HepG2 (cell line): ENCODE results near the gene SFMBT1. TPM values are rescaled to one million over a fixed set of nuclear protein-coding genes. Genes with fewer than 3 reads are reported as not detected.

Experiments
- ATAC-seq: fragments of 200-7000 bp; cut with Tn5 transposase; 3 replicates; pipeline ENCODE4 v1.9.1; 2020; ENCODE audit warnings: mild to moderate bottlenecking, moderate library complexity
- BruUV-seq: library from RNA; stranded (reverse); fragments of 400-500 nt; replicated peaks from 2 replicates; lab custom pipeline; 2021; lab: Mats Ljungman, UMichigan
- CTCF ChIA-PET: fragments of 300-600 bp; formaldehyde crosslinking; extraction: SDS; loops from one replicate; lab custom pipeline; 2021; ENCODE audit warnings: low total read pairs, inconsistent platforms, low intra/inter-chr PET ratio; lab: Yijun Ruan, JAX
- POLR2A ChIA-PET: fragments of 350-600 bp; sonication (Branson Sonifier 250); formaldehyde crosslinking; loops from one replicate; lab custom pipeline; 2020; ENCODE audit warnings: antibody characterized with exemption, inconsistent platforms; lab: Yijun Ruan, JAX
- DNase-seq: peaks from one replicate; pipeline ENCODE4 v3.0.0-alpha.2; 2015; ENCODE audit warnings: low spot score
- FAIRE-seq: peaks from 3 replicates; lab custom pipeline; 2011; peaks lifted over from hg19 to GRCh38; lab: Jason Lieb, UNC
- H2AFZ ChIP-seq: one replicate; pipeline ENCODE4 v1.6.1; 2011; ENCODE audit warnings: low read length, inconsistent platforms
- H3K27ac ChIP-seq: fragments of 300-600 bp; 3 replicates; pipeline ENCODE4 v1.8.0; 2011; ENCODE audit warnings: mixed run types, mild to moderate bottlenecking, mixed read lengths, low read length, inconsistent platforms; ENCODE audit not compliant: insufficient read depth; ENCODE audit errors: extremely low read length
- H3K27me3 ChIP-seq, 2 experiments: fragments of 200-600 bp in 1 of 2; 2 replicates in 1 of 2; 3 replicates in 1 of 2; pipeline versions ENCODE4 v1.6.0 to v1.8.0; 2011; ENCODE audit warnings: low read length in 2 of 2, mild to moderate bottlenecking in 2 of 2, moderate library complexity in 2 of 2, inconsistent platforms in 1 of 2; ENCODE audit not compliant: insufficient read depth in 2 of 2, control insufficient read depth in 1 of 2
- H3K36me3 ChIP-seq, 2 experiments: fragments of 200-600 bp in 1 of 2; replicated peaks in 1 of 2; 2 replicates in 1 of 2; 3 replicates in 1 of 2; pipeline versions ENCODE4 v1.5.1 to v1.8.0; 2011; ENCODE audit warnings: low read length in 2 of 2, inconsistent platforms in 1 of 2; ENCODE audit not compliant: insufficient read depth in 2 of 2, control insufficient read depth in 1 of 2
- H3K4me1 ChIP-seq: 2 replicates; pipeline ENCODE4 v1.5.1; 2012; ENCODE audit warnings: low read length, inconsistent platforms; ENCODE audit not compliant: insufficient read depth
- H3K4me2 ChIP-seq: 2 replicates; pipeline ENCODE4 v1.6.0; 2011; ENCODE audit warnings: low read depth, low read length, inconsistent platforms
- H3K4me3 ChIP-seq, 3 experiments: fragments of 200-600 bp in 1 of 3; sonication (generic), shearing (Covaris generic) in 1 of 3; replicated peaks in 1 of 3; 2 replicates each; pipeline ENCODE4 v1.5.1; 2011 to 2016; ENCODE audit warnings: low read length in 3 of 3, inconsistent platforms in 2 of 3, low read depth in 2 of 3, mild to moderate bottlenecking in 2 of 3, control low read depth in 1 of 3, mixed read lengths in 1 of 3; ENCODE audit not compliant: insufficient read depth in 1 of 3
- H3K79me2 ChIP-seq: one replicate; pipeline ENCODE4 v1.6.1; 2011; ENCODE audit warnings: low read length, inconsistent platforms; ENCODE audit not compliant: insufficient read depth
- H3K9ac ChIP-seq: 2 replicates; pipeline ENCODE4 v1.6.0; 2011; ENCODE audit warnings: mild to moderate bottlenecking, low read depth, low read length, inconsistent platforms; ENCODE audit not compliant: insufficient read depth
- H3K9me3 ChIP-seq: 2 replicates; pipeline ENCODE4 v1.5.1; 2012; ENCODE audit warnings: mild to moderate bottlenecking, low read length
- H4K20me1 ChIP-seq: 2 replicates; pipeline ENCODE4 v1.6.0; 2011; ENCODE audit warnings: inconsistent platforms, mild to moderate bottlenecking, low read length, moderate library complexity; ENCODE audit not compliant: insufficient read depth
- AGO1 ChIP-seq: fragments of 200-400 bp; formaldehyde crosslinking; IDR thresholded peaks from 2 replicates; pipeline ENCODE4 v1.6.1; 2017; ENCODE audit warnings: mild to moderate bottlenecking, low read depth, low read length, moderate library complexity; ENCODE audit not compliant: poor library complexity, severe bottlenecking
- AKAP8 ChIP-seq: sonication (generic); formaldehyde crosslinking; IDR thresholded peaks from 2 replicates; pipeline ENCODE4 v1.5.1; 2020; ENCODE audit warnings: mild to moderate bottlenecking, missing genetic modification reagents
- ATAD3A ChIP-seq: sonication (generic); formaldehyde crosslinking; IDR thresholded peaks from 2 replicates; pipeline ENCODE4 v1.4.0; 2020; ENCODE audit warnings: missing genetic modification reagents
- CBFB ChIP-seq: sonication (generic); formaldehyde crosslinking; IDR thresholded peaks from 2 replicates; pipeline ENCODE4 v1.4.0; 2020; ENCODE audit warnings: missing genetic modification reagents
- EP300 ChIP-seq, 3 experiments: sonication (generic) in 1 of 3; formaldehyde crosslinking in 1 of 3; IDR thresholded peaks; 2 replicates each; pipeline versions ENCODE4 v1.5.1 to v1.6.1; 2011 to 2020; ENCODE audit warnings: low read depth in 2 of 3, low read length in 2 of 3, borderline replicate concordance in 1 of 3, improper control_type of control experiment in 1 of 3, mild to moderate bottlenecking in 1 of 3, missing genetic modification reagents in 1 of 3, moderate library complexity in 1 of 3
- HDAC2 ChIP-seq: sonication (generic); formaldehyde crosslinking; IDR thresholded peaks from 2 replicates; pipeline ENCODE4 v1.4.0; 2020; ENCODE audit warnings: missing genetic modification reagents
- HOXA7 ChIP-seq: sonication (generic); formaldehyde crosslinking; IDR thresholded peaks from 2 replicates; pipeline ENCODE4 v1.8.1; 2022; ENCODE audit warnings: mild to moderate bottlenecking, missing genetic modification reagents, moderate library complexity
- ISL2 ChIP-seq: sonication (generic); formaldehyde crosslinking; IDR thresholded peaks from 2 replicates; pipeline ENCODE4 v1.5.0; 2020; ENCODE audit warnings: missing genetic modification reagents
- MYNN ChIP-seq: sonication (generic); formaldehyde crosslinking; IDR thresholded peaks from 2 replicates; pipeline ENCODE4 v1.4.0; 2020; ENCODE audit warnings: mild to moderate bottlenecking, low read depth, missing genetic modification reagents
- NR2F2 ChIP-seq: IDR thresholded peaks from 2 replicates; pipeline ENCODE4 v1.6.1; 2012; ENCODE audit warnings: low read depth, inconsistent platforms, borderline replicate concordance
- PHF5A ChIP-seq: IDR thresholded peaks from one replicate; pipeline ENCODE4 v1.6.1; 2018; ENCODE audit warnings: low read depth, missing genetic modification reagents; ENCODE audit not compliant: unreplicated experiment
- ZNF451 ChIP-seq: sonication (generic); formaldehyde crosslinking; IDR thresholded peaks from 2 replicates; pipeline ENCODE4 v1.5.0; 2020; ENCODE audit warnings: mild to moderate bottlenecking, missing genetic modification reagents
- ZNF572 ChIP-seq: sonication (generic); formaldehyde crosslinking; IDR thresholded peaks from 2 replicates; pipeline ENCODE4 v1.5.1; 2020; ENCODE audit warnings: mild to moderate bottlenecking, missing genetic modification reagents
- WGBS: methylation state at CpG from one replicate; pipeline ENCODE4 v1.1.6; 2017; ENCODE audit warnings: low lambda C conversion rate; 5-methylcytosine and 5-hydroxymethylcytosine counted together
- in situ Hi-C: cut with HindIII; loops from 2 replicates; pipeline ENCODE4 v1.10.0; 2017; ENCODE audit warnings: low pct_unique_long_range_greater_than_20kb; ENCODE audit not compliant: extremely low pct_ligation_motif_present
- intact Hi-C: fragments of 100-400 bp; cut with micrococcal nuclease; formaldehyde crosslinking; loops from one replicate; pipeline ENCODE4 v1.10.0; 2022; ENCODE audit not compliant: unreplicated experiment
- polyA plus RNA-seq, 8 experiments: library from polyadenylated mRNA; depleted of rRNA in 3 of 8; stranded (reverse) in 7 of 8; unstranded in 1 of 8; fragments of >200 nt; fragmentation: Illumina TruSeq in 4 of 8; extraction: Trizol in 4 of 8; gene quantifications; 2 replicates each; pipeline versions ENCODE4 v1.2.1 to v1.2.3, GENCODE V29; 2011 to 2016; ENCODE audit warnings: low read depth in 4 of 8, missing spikeins in 1 of 8, mixed read lengths in 1 of 8; ENCODE audit not compliant: insufficient read depth in 1 of 8
- total RNA-seq, 5 experiments: library from RNA; depleted of rRNA; stranded (reverse); fragments of >200 nt; fragmentation: Illumina TruSeq; extraction: Trizol; gene quantifications; 2 replicates each; pipeline ENCODE4 v1.2.3, GENCODE V29; 2016; ENCODE audit warnings: low read depth in 1 of 5
- TF ChIP-seq, protein P1 (sequence below): sonication (generic); formaldehyde crosslinking; IDR thresholded peaks from 2 replicates; pipeline ENCODE4 v1.4.0; 2020; ENCODE audit warnings: mild to moderate bottlenecking, missing genetic modification reagents
- TF ChIP-seq, protein P2 (sequence below): IDR thresholded peaks from 2 replicates; pipeline ENCODE4 v1.6.1; 2016; ENCODE audit warnings: missing biosample characterization, missing genetic modification reagents, low read depth
- TF ChIP-seq, protein P3 (sequence below): sonication (generic); formaldehyde crosslinking; IDR thresholded peaks from 2 replicates; pipeline ENCODE4 v1.9.0; 2021; ENCODE audit warnings: missing genetic modification reagents, borderline replicate concordance
- TF ChIP-seq, protein P4 (sequence below): sonication (generic); formaldehyde crosslinking; IDR thresholded peaks from 2 replicates; pipeline ENCODE4 v1.4.0; 2020; ENCODE audit warnings: missing genetic modification reagents; ENCODE audit errors: not compliant biosample characterization

The SFMBT1 gene
- total and polyA plus RNA-seq, 2 of the 13 experiments (the other 11 are each of a cell fraction or from before 2014, with no cell fraction given) = 3.8 to 12.8 TPM

DNA sequence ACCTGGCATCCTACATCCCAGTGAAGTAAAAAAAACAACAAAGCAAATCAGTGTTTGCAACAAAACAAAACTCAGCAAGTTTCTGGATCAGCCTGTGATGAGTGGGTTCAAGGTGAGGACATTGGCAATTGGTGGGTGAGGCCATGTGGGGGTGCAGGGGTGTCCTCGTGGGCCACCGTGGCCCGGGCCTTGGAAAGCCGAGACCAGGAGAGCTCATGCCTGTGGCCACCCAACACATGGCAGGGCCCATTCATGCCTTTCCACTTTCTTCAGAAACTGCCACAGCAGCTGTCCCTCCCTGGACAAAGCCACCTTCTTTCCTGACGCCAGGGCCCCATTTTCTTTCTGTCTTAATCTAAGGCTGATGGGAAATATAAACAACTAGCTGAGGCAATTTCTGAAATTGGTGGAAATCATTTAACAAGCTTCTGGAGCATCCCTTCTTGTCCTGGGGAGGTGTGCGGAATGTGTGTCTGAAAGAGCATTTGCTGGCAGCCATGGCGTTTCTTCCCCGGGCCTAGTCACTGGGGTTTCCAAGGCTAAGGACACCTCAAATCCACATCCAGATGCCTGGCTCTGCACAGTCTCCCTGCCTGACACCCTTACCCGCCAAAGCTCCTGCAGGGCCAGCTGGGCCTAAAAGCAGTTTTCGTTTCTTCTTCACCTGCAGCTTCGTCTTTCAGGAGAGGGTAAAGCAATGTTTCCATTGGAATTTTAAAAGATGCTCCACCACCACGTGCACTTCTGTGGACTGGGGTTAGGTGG, 34.1 kb upstream of the SFMBT1 start (continued):
- TF ChIP-seq ZNF451 (CRISPR knock-in tag) (no peak), PHF5A (CRISPR knock-in tag) (no peak), ISL2 (CRISPR knock-in tag) (no peak), ZNF572 (CRISPR knock-in tag) (no peak), HOXA7 (CRISPR knock-in tag) (no peak)

DNA sequence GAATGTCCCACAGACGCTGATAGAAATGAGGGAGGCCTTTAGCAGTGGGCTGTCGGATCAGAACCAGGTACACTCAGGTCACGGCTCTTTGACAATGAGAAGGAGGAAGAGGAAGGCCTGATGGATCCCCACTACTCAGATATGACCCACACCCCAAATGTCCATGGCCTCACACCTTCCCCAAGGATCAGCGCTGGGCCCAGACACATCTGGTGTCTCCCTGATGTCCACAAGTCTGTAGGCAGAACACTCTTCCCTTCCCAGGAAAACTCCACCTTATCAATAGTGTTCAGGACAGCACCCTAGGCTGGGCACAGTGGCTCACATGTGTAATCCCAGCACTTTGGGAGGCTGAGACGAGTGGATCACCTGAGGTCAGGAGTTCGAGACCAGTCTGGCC, 33.3 kb upstream of the SFMBT1 start:
- H3K4me2 ChIP-seq = no peak overlapping the region
- ChIA-PET POLR2A (no interaction called here), CTCF (no interaction called here)
- no peaks in the 10 kb centered on the region for H3K79me2 ChIP-seq
- in situ Hi-C loops = loop anchor here (5.0 kb wide), 1 partner anchor 227 kb away; no protein-coding TSS in a partner anchor
- H3K4me1 ChIP-seq = peaks cover 12% of the 10 kb centered on the region
- no peak for TF ChIP-seq NR2F2
- TF ChIP-seq, protein P1, sequence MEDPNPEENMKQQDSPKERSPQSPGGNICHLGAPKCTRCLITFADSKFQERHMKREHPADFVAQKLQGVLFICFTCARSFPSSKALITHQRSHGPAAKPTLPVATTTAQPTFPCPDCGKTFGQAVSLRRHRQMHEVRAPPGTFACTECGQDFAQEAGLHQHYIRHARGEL = no peak
- TF ChIP-seq, protein P2, sequence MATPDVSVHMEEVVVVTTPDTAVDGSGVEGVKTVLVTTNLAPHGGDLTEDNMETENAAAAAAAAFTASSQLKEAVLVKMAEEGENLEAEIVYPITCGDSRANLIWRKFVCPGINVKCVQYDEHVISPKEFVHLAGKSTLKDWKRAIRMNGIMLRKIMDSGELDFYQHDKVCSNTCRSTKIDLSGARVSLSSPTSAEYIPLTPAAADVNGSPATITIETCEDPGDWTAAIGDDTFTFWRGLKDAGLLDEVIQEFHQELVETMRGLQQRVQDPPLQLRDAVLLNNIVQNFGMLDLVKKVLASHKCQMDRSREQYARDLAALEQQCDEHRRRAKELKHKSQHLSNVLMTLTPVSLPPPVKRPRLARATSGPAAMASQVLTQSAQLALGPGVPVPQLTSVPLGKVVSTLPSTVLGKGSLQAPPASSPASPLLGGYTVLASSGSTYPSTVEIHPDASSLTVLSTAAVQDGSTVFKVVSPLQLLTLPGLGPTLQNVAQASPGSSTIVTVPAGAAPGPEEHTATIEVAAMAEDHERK (CRISPR knock-in tag) = no peak
- no peak for TF ChIP-seq HDAC2
- TF ChIP-seq, protein P3, sequence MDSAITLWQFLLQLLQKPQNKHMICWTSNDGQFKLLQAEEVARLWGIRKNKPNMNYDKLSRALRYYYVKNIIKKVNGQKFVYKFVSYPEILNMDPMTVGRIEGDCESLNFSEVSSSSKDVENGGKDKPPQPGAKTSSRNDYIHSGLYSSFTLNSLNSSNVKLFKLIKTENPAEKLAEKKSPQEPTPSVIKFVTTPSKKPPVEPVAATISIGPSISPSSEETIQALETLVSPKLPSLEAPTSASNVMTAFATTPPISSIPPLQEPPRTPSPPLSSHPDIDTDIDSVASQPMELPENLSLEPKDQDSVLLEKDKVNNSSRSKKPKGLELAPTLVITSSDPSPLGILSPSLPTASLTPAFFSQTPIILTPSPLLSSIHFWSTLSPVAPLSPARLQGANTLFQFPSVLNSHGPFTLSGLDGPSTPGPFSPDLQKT (CRISPR knock-in tag) = no peak
- TF ChIP-seq ATAD3A (CRISPR knock-in tag) = no peak
- no peak for TF ChIP-seq CBFB (CRISPR knock-in tag)
- TF ChIP-seq MYNN (CRISPR knock-in tag) = no peak
- no peak for TF ChIP-seq AKAP8
- no peak for TF ChIP-seq AGO1
- TF ChIP-seq EP300 (IDR thresholded peaks at IDR 0.05; ENCODE audit: low read depth in 2 of 2, low read length in 2 of 2) = no peak
- TF ChIP-seq EP300 (CRISPR knock-in tag; IDR thresholded peaks at IDR 0.05; ENCODE audit: borderline replicate concordance) = no peak
- TF ChIP-seq, protein P4, sequence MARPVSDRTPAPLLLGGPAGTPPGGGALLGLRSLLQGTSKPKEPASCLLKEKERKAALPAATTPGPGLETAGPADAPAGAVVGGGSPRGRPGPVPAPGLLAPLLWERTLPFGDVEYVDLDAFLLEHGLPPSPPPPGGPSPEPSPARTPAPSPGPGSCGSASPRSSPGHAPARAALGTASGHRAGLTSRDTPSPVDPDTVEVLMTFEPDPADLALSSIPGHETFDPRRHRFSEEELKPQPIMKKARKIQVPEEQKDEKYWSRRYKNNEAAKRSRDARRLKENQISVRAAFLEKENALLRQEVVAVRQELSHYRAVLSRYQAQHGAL (CRISPR knock-in tag) = no peak
- H3K36me3 ChIP-seq = no peaks in the 10 kb centered on the region
- no peak overlapping the region for H2AFZ ChIP-seq
- H4K20me1 ChIP-seq = no peaks in the 10 kb centered on the region
- no peak overlapping the region for H3K4me3 ChIP-seq
- no peaks in the 10 kb centered on the region for H3K27me3 ChIP-seq
- DNase-seq (no peak), FAIRE-seq (no peak), ATAC-seq (no peak)
- no peak overlapping the region for H3K27ac ChIP-seq
- intact Hi-C loops = loop anchor here (10.0 kb wide), 1 partner anchor 334 kb away; no protein-coding TSS in a partner anchor
- BruUV-seq = no TSS peak
- no peaks in the 10 kb centered on the region for H3K9me3 ChIP-seq
- WGBS = 66% methylated on average over 6 of the region's 6 CpGs
- H3K9ac ChIP-seq = no peak overlapping the region
